Measurements from ENCODE around the gene HGFAC. TPM values are rescaled to one million over a fixed set of nuclear protein-coding genes. Genes with fewer than 3 reads are reported as not detected.

The HGFAC gene
- total RNA-seq, 2 donors from 2014 or later: not detected

- Mint-ChIP-seq H3K27ac (no peak overlapping the region), H3K4me3 (no peak overlapping the region), H3K4me1 (ENCODE audit: low read depth in 2 of 2) (peaks cover 0 to 3% of the 10 kb centered on the region in 2 donors), H3K36me3 (no peaks in the 10 kb centered on the region), H3K9me3 (no peaks in the 10 kb centered on the region), H3K27me3 (no peaks in the 10 kb centered on the region)
- ATAC-seq: peak in 1 of 2 donors; percentile 25
- no peak for DNase-seq (ENCODE audit: low spot score)
These were observed 4.8 kb upstream of the HGFAC start for GRCh38 chr4:3436798-3437581.

GRCh38 chr4:3437582-3437936 is 4.2 kb upstream of the HGFAC start:
- DNase-seq (ENCODE audit: low spot score) (no peak), ATAC-seq (no peak)
- Mint-ChIP-seq H3K4me3 (no peak overlapping the region), H3K27me3 (no peaks in the 10 kb centered on the region), H3K9me3 (no peaks in the 10 kb centered on the region), H3K36me3 (no peaks in the 10 kb centered on the region), H3K4me1 (ENCODE audit: low read depth in 2 of 2) (peaks cover 0 to 3% of the 10 kb centered on the region in 2 donors), H3K27ac (no peak overlapping the region)

GRCh38 chr4:3437998-3438846 is 3.5 kb upstream of the HGFAC start:
- Mint-ChIP-seq H3K4me1 (ENCODE audit: low read depth in 2 of 2) (peaks cover 0 to 3% of the 10 kb centered on the region in 2 donors), H3K27me3 (no peaks in the 10 kb centered on the region), H3K4me3 (no peak overlapping the region), H3K36me3 (no peaks in the 10 kb centered on the region), H3K27ac (no peak overlapping the region), H3K9me3 (no peaks in the 10 kb centered on the region)
- DNase-seq (ENCODE audit: low spot score): no peak
- no peak for ATAC-seq

DNA sequence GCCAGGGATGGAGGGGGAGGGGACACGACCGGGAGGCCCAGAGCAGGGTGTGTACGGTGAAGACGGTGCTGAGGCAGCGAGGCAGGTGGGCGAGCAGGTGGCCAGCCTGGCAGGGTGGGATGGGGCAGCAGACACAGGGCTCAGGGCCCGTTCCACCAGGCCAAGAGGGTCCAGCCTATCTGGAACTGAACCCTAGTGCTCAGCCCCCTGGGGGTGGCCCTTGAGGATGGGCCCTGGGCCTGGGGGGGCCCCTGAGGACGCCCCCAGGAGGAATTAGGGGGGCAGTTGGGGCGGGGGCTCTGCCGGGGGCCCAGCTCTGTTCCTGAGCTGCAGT is 3.0 kb upstream of the HGFAC start:
- H3K27me3 Mint-ChIP-seq: no peaks in the 10 kb centered on the region
- H3K4me3 Mint-ChIP-seq: no peak overlapping the region
- DNase-seq (ENCODE audit: low spot score): no peak
- H3K27ac Mint-ChIP-seq: no peak overlapping the region
- H3K36me3 Mint-ChIP-seq: no peaks in the 10 kb centered on the region
- no peak for ATAC-seq
- H3K9me3 Mint-ChIP-seq: no peaks in the 10 kb centered on the region
- no peaks in the 10 kb centered on the region for H3K4me1 Mint-ChIP-seq (ENCODE audit: low read depth in 2 of 2)

GRCh38 chr4:3439391-3439790 is 2.4 kb upstream of the HGFAC start:
- Mint-ChIP-seq H3K27ac (no peak overlapping the region), H3K27me3 (no peaks in the 10 kb centered on the region), H3K9me3 (no peaks in the 10 kb centered on the region), H3K4me3 (no peak overlapping the region), H3K36me3 (no peaks in the 10 kb centered on the region), H3K4me1 (ENCODE audit: low read depth in 2 of 2) (no peaks in the 10 kb centered on the region)
- no peak for DNase-seq (ENCODE audit: low spot score)
- no peak for ATAC-seq

- H3K36me3 Mint-ChIP-seq: no peaks in the 10 kb centered on the region
- H3K9me3 Mint-ChIP-seq: no peaks in the 10 kb centered on the region
- no peak for ATAC-seq
- no peak overlapping the region for H3K4me3 Mint-ChIP-seq
- no peak overlapping the region for H3K27ac Mint-ChIP-seq
- no peaks in the 10 kb centered on the region for H3K27me3 Mint-ChIP-seq
- DNase-seq (ENCODE audit: low spot score): peak; percentile 55
- H3K4me1 Mint-ChIP-seq (ENCODE audit: low read depth in 2 of 2): no peaks in the 10 kb centered on the region
These were observed 1.8 kb upstream of the HGFAC start for GRCh38 chr4:3440011-3440410.

- Mint-ChIP-seq H3K27me3 (no peaks in the 10 kb centered on the region), H3K4me3 (no peak overlapping the region), H3K27ac (no peak overlapping the region), H3K36me3 (no peaks in the 10 kb centered on the region), H3K9me3 (no peaks in the 10 kb centered on the region), H3K4me1 (ENCODE audit: low read depth in 2 of 2) (no peaks in the 10 kb centered on the region)
- no peak for ATAC-seq
- DNase-seq (ENCODE audit: low spot score): peak; percentile 60
These were observed 728 bp upstream of the HGFAC start for GRCh38 chr4:3440979-3441500.

DNA sequence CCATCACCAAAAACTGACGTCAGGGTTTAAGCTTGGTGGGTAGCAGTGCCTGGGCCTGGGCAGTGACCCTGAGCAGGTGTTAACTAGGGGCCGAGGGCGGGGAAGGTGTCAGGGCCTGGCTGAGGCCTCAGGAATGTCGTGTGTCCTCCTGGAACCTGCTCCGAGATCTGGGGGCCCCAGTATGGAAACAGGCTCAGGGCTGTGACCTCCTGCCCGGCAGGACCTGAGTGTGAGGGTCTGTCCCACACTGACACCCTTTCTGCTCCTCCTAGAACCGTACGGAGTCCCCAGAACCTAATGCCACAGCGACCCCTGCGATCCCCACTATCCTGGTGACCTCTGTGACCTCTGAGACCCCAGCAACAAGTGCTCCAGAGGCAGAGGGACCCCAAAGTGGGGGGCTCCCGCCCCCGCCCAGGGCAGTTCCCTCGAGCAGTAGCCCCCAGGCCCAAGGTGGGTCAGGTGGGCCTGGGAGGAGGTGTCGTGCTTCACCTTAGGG is 741 bp downstream of the HGFAC start:
- Mint-ChIP-seq H3K36me3 (no peaks in the 10 kb centered on the region), H3K4me3 (no peak overlapping the region), H3K4me1 (ENCODE audit: low read depth in 2 of 2) (no peaks in the 10 kb centered on the region), H3K9me3 (no peaks in the 10 kb centered on the region), H3K27me3 (no peaks in the 10 kb centered on the region), H3K27ac (no peak overlapping the region)
- DNase-seq (ENCODE audit: low spot score) (no peak), ATAC-seq (no peak)

DNA sequence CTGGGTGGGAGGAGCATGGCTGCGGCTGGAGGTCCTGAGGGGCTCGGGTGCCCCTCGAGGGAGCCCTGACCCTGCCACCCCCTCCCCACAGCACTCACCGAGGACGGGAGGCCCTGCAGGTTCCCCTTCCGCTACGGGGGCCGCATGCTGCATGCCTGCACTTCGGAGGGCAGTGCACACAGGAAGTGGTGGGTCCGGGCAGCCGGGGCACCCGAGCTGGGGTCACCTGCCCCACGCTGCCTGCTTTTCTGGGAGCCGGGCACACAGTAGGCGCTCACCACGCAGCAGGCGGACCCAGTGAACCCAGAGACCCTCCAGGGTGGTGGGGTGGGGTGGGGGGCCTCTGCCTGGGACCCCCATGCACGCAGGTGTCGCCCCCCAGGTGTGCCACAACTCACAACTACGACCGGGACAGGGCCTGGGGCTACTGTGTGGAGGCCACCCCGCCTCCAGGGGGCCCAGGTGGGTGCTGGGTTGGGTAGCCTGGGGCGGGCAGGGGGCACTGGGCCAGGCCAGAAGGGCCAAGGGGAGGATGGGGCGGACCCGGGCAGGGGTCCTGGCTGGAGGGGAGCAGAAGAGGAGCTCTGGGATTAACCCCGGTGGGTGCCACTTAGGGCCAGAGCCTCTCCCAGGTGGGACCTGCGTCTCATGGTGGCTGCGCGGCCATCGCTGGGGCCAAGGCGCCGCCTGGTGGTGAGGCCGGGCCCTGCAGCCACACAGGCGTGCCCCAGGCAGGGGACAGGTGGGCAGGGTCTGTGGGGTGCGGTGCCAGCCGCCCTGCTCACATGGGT is 1.4 kb downstream of the HGFAC start:
- H3K27me3 Mint-ChIP-seq: no peaks in the 10 kb centered on the region

DNA sequence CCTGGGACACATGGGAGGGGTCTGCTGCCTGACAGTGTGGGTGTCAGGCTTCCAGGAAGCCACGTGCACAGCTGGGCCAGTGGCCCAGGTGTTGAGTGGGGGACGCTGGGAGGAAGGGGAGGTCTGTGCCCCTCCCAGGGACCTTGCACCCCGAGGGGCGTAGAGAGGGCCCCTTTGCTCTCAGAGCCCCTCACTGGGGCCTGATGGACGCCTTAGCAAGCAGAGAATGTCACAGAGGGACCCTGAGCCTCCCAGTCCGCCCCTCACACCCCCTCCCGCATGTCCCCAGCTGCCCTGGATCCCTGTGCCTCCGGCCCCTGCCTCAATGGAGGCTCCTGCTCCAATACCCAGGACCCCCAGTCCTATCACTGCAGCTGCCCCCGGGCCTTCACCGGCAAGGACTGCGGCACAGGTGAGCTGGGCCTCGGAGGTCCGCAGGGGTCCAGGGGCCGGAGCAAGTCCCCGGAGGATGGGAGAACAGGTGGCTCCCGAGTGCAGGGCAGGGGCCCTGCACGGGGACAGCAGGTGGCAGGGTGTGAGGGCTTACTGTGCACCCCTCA is 2.1 kb downstream of the HGFAC start:
- no peak for ATAC-seq
- Mint-ChIP-seq H3K27ac (no peak overlapping the region), H3K4me3 (no peak overlapping the region), H3K4me1 (ENCODE audit: low read depth in 2 of 2) (no peaks in the 10 kb centered on the region), H3K36me3 (no peaks in the 10 kb centered on the region), H3K9me3 (no peaks in the 10 kb centered on the region), H3K27me3 (no peaks in the 10 kb centered on the region)
- DNase-seq (ENCODE audit: low spot score): no peak

More for the DNA sequence above, 1.4 kb downstream of the HGFAC start:
- DNase-seq (ENCODE audit: low spot score) (peak; percentile 66), ATAC-seq (peak; percentile 62 to 71)
- Mint-ChIP-seq H3K4me1 (ENCODE audit: low read depth in 2 of 2) (no peaks in the 10 kb centered on the region), H3K9me3 (no peaks in the 10 kb centered on the region), H3K4me3 (no peak overlapping the region), H3K27ac (no peak overlapping the region), H3K36me3 (no peaks in the 10 kb centered on the region)

DNA sequence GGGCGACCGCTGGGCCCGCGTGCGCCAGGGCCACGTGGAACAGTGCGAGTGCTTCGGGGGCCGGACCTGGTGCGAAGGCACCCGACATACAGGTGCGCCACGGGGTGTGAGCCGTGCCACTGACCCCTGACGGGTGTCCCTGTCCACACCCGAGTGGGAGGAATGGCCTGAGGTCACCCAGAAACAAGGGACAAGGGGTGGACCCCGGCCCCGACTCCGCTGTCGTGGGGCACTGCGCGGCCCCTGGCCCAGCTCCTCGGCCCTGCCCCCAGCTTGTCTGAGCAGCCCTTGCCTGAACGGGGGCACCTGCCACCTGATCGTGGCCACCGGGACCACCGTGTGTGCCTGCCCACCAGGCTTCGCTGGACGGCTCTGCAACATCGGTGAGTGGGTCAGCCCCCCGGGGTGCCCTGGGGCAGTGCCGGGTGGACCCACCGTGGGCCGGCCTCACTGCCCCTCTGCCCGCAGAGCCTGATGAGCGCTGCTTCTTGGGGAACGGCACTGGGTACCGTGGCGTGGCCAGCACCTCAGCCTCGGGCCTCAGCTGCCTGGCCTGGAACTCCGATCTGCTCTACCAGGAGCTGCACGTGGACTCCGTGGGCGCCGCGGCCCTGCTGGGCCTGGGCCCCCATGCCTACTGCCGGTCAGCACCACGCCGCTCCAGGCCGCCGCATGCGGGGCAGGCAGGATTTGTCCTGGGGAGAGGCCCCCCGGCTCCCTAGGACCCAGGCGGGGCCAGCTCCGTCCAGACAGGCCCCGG is 2.8 kb downstream of the HGFAC start:
- H3K4me3 Mint-ChIP-seq: no peak overlapping the region
- H3K36me3 Mint-ChIP-seq: no peaks in the 10 kb centered on the region
- peak; percentile 58 for DNase-seq (ENCODE audit: low spot score)
- no peaks in the 10 kb centered on the region for H3K27me3 Mint-ChIP-seq
- no peaks in the 10 kb centered on the region for H3K4me1 Mint-ChIP-seq (ENCODE audit: low read depth in 2 of 2)
- no peaks in the 10 kb centered on the region for H3K9me3 Mint-ChIP-seq
- no peak overlapping the region for H3K27ac Mint-ChIP-seq
- no peak for ATAC-seq

GRCh38 chr4:3445111-3445820 is 3.5 kb downstream of the HGFAC start:
- ATAC-seq (no peak), DNase-seq (ENCODE audit: low spot score) (no peak)
- no peaks in the 10 kb centered on the region for H3K9me3 Mint-ChIP-seq
- H3K36me3 Mint-ChIP-seq: no peaks in the 10 kb centered on the region
- no peak overlapping the region for H3K4me3 Mint-ChIP-seq
- H3K27me3 Mint-ChIP-seq: no peaks in the 10 kb centered on the region
- H3K27ac Mint-ChIP-seq: no peak overlapping the region
- no peaks in the 10 kb centered on the region for H3K4me1 Mint-ChIP-seq (ENCODE audit: low read depth in 2 of 2)
